HL-60/S4 (cell line): Measurements from ENCODE around the gene EPS8L3.
"Not testable (repeated sequence)": the region's sequence is repeated elsewhere in the genome, so short reads cannot be mapped to it uniquely, and the experiment has no call there.

ENCODE experiments used
- in situ Hi-C: fragments of 300-500 bp; cut with MboI; formaldehyde crosslinking; loops from 2 replicates; pipeline ENCODE4 v1.14.3; 2022; ENCODE audit warnings: low sequenced_read_pairs

Gene EPS8L3

DNA sequence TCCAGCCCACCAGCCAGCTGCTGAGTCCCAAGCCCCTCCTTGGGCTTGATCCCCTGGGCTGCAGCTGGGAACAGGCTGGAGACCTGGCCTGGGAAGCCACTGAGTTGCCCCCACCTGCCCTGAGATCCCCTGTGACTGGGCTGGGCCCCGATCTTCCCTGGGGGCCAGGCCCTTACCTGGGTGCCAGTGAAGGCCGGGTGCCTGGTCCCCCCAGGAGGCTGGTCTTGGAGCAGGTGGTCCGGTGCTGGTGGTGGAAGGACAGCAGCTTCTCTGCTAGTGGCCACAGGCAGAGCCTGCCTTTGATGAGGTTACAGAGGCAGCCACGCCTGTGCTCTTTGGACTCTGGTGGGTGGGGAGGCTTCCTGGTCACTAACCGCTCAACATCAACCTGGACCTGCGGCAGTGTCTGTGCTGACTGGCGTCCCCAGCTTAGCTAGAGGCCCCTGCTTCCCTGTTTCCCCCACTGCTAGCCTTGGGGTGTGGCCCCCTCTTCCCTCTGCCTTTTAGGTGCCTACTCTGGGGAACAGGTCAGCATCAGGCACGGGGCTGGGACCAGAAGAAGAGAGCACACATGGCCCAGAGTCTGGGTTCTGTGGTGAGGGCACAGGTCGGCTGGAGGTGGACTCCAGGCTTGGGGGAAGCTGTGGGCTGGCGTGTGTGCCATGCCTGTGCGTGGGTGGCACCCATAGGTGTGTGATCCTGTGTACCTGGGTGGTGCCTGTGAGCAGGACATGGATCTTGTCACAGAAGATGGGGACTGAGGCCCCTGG, at the start of gene EPS8L3:
TSS of gene EPS8L3 (minus strand) at position 278 of the 770 bp plus-strand sequence. CDS start 2,174 bp downstream, outside the sequence.
- in situ Hi-C loops: no loop called here

GRCh38 chr1:109812691-109813393, 49.1 kb upstream of the EPS8L3 start:
- in situ Hi-C loops: no loop called here

- in situ Hi-C loops: no loop called here
Observed at GRCh38 chr1:109808703-109809102, 45.0 kb upstream of the EPS8L3 start.

- in situ Hi-C loops: no loop called here
Observed at GRCh38 chr1:109807822-109808680, 44.3 kb upstream of the EPS8L3 start.

- in situ Hi-C loops: no loop called here
Observed at GRCh38 chr1:109807402-109807801, 43.7 kb upstream of the EPS8L3 start.

DNA sequence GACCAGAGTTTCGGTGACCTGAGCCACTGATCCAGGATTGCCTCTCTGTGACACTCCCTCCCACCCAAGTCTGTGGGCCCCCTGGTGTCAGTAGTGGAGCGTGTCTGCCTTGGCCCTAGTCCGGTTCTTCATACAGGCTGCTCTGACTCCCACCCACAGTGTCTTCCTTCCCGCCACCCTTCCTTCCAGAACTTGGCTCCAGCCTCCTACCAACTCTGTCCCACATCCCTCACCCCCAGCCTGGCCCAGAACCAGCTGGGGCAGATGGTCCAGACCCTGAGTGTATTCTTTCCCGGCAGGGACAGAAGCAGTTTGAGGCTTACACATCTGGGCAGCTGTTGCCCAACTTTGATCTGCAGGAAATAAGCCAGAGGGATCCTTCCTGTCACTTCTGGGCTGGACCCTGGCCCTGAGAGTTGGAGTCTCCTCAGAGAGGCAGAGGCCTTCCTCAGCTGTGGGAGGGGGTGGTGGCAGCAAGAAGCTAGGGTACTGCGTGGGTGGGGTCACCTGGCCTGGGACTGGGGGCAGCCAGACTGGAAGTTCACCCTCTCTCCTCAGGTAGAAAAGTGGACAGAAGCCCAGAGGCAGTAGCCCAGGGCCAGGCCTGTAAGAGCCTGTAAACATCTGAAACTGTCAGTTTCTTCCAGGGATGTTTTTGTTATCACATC, 43.1 kb upstream of the EPS8L3 start:
- in situ Hi-C loops: no loop called here

DNA sequence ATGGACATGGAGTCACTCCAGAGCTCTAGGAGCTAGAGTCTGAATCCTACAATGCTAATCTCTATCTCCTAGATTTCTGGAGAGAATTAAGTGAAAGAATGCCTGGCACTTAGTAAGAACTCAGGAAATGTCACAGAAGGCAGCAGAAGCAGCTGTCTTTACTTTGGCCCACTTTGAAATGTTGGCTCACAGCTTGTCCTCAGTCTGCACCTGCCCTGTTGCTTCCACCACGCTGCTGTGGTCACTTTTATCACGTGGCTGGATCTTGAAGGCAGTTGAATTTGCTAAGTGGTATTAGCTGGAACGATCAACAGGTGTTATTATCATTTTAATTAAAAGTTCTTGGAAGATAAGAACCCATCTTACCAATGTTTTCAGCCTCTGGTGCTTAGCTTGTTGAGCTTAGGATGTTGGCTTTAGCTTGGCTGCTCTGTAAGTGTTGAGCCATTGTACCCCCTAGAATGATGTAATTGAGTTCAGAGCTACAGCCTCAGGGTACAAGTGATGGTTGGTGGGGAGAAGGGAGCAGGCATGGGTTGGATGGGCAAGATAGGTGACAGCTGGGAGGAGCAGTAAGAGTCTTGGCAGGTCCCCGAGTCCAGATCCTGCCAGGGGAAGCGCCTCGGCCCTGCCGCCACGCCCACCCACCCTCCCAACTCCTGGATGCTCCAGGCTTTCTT, 41.9 kb upstream of the EPS8L3 start:
- in situ Hi-C loops: no loop called here

DNA sequence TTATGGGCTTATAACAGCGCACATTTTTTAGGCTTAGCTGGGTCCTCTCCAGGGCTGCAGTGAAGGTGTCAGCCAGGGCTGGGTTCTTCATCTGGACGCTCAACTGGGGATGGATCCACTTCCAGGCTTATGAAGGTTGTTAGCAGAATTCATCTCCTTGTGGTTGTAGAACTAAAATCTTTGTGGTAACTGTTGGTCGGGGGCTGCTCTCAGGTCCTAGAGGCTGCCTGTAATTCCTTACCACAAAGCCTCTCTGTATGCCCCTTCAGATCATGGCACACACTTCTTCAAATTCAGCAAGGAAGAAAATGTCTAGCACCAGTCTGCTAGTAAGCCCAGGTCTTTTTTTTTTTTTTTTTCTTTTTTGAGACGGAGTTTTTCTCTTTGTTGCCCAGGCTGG, 40.9 kb upstream of the EPS8L3 start:
- in situ Hi-C loops: no loop called here

DNA sequence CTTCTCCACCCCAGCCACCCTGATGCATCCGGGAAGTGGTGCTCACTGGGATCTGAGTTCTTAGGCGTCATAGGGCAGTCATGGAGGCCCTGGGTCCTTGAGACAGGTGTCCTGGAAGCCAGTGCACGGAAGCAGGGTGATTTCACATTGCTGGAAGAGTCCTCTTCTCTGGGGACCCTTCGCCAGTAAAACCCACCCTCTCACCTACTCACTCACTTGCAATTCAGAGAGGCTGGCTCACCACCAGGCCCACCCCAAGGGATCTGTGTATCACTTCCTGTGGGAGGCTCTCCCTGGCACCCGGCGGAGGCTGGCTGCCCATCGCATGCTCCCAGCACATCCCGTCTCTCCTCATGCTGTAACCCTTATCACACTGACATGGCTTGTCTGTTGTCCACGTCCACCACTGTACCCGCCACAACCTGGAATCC, 40.2 kb upstream of the EPS8L3 start:
- in situ Hi-C loops: no loop called here

DNA sequence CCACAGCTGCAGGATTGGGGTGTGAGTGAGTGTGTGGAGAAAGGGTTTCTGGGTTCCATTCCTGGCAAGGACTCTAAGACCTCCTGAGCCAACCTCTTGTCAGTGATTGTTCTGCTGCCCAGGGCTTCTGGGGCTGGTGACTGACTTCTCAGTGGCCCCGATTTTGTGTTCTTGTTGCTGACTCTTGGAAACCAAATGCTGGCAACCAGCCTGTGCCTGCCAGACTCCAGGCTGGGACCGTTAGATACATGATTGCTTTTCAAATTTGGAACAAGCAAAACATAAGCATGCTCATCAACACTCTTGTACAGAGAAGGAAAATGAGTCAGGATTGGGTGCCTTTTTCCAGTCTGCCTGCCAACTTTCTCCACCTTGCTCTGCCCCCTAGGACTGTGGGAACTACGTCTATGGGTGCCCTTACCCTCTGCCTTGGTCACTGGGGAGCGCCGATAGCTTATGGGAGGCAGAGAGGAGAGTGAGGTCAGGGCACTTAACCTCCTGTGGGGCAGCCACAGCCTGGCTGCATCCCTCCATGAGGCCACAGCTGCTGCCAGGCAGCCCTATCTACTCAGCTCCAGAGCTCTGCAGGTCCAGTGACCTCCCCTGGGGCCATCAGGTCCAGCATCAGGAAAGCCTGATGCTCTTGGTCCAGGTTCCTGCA, 39.3 kb upstream of the EPS8L3 start:
- in situ Hi-C loops: no loop called here

DNA sequence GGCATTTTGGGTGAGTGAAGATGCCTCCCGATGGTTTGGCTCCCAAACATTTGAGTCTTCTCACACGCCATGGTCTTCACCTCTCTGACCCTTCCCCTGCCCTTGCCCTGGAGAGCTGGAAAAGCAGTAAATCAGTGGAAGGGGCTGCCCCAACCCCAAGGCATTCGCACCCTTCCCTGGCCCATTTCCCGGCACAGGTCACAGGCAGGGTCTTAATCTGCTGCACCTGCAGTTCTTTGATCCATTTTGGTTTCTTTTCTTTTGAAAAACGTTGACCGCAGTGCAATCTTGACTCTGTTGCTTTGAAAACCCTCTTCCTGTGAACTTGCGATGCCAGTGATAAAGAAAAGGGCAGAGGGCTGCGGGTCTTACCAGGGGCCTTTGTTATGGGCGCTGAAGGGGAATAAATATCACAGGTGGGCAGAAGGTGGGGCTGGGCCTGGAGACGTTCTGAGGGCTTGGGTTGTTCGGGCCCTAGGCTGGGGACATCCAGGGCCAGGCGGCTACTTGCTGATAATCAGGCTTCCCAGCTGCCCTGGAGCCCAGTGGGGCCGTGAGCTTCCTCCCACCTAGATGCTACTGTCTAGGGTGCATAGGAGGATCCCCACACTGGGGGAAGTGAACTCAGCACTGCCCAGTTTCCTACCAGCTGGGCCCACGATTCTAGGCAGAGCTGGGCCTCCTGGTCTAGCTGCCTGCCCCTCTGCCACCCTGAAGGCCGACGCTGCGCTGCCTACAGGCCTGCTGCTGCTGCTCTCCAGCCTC, 38.6 kb upstream of the EPS8L3 start:
- in situ Hi-C loops: no loop called here

- in situ Hi-C loops: no loop called here
Observed at GRCh38 chr1:109801791-109802135, 38.0 kb upstream of the EPS8L3 start.

- in situ Hi-C loops: no loop called here
Observed at GRCh38 chr1:109800291-109800690, 36.6 kb upstream of the EPS8L3 start.

DNA sequence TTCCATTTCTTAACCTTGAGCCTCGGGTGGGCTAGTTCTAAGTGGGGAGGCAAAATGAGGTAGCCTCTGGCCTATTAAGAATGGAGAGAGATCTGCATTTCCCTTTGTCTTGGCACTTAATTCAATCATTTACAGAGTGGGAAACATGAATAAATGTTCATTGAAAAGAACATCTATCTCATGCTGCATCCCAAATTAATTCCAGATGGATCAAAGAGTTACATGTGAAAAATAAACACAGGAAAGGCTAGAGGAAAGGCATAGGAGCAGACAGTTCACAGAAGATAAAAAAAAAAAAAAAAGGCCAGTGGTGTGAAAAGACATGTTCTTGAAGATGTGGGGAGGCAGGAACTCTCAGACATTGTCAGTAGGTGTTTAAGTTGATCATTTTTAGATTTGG, 35.7 kb upstream of the EPS8L3 start:
- in situ Hi-C loops: no loop called here

DNA sequence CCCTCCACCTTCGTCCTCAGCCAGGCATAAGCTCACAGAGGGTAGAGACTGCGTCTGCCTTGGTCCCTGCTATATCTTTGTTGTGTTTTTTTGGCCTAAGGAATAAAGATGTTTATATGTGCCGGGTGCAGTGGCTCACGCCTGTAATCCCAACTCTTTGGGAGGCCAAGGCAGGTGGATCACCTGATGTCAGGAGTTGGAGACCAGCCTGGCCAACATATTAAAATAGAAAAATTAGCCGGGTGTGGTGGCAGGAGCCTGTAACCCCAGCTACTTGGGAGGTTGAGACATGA, 33.5 kb upstream of the EPS8L3 start:
- in situ Hi-C loops: not testable (repeated sequence)

DNA sequence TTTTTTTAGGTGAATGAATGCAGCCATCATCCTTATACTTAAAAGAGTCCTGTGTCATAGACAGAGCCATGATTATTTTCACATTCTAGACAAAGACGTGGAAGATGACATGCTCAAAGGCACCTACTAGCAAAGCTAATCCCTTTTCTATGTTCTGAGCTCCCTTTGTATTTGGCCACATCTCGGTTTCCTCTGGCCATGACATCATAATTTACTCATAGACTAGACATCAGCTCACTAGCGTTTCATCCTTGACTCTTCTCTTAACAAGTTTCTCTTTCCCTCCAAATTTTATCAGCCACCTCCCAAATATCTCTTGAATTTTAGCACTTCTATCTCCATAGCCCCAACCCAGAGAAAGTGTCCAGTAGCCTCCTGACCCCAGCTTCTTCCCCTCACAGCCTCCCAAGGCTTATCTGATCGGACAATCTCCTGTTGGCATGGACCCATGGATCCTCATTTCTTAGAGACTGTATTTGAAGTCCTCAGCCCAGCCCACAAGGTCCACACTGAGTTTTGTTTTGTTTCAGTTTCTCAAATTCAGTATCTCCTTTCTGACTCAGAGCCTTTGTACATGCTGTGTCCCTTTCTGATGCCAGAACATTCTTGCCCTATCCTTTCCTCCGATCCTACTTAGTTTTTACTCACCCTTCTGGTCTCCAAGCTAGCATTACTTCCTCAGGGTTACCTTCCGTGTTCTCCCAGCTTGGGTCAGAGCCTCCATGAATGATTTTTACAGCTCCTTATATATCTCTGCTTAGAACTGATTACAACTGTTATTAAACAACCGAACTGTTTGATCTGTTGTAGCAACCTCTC, 33.0 kb upstream of the EPS8L3 start:
- in situ Hi-C loops: no loop called here

- in situ Hi-C loops: no loop called here
Observed at GRCh38 chr1:109794319-109795132, 30.8 kb upstream of the EPS8L3 start.
